ENCODE measurements around the gene ZNF438. TPM values are rescaled to one million over a fixed set of nuclear protein-coding genes. Genes with fewer than 3 reads are reported as not detected.

ZNF438 gene
- polyA plus RNA-seq = 2.8 and 4.3 TPM in 2 replicates

GRCh38 chr10:31031558-31032257 is at the start of gene ZNF438:
Gene ZNF438, minus strand, starts transcription at chr10:31031865. Its CDS starts 154,831 bp downstream, at chr10:30877034.

